ENCODE data around the gene PLEKHA4. TPM values are rescaled to one million over a fixed set of nuclear protein-coding genes. Genes with fewer than 3 reads are reported as not detected.
"Not testable (repeated sequence)": the region's sequence is repeated elsewhere in the genome, so short reads cannot be mapped to it uniquely, and the experiment has no call there.

Gene PLEKHA4
- total RNA-seq, 1 donor from 2014 or later = 106 TPM

DNA sequence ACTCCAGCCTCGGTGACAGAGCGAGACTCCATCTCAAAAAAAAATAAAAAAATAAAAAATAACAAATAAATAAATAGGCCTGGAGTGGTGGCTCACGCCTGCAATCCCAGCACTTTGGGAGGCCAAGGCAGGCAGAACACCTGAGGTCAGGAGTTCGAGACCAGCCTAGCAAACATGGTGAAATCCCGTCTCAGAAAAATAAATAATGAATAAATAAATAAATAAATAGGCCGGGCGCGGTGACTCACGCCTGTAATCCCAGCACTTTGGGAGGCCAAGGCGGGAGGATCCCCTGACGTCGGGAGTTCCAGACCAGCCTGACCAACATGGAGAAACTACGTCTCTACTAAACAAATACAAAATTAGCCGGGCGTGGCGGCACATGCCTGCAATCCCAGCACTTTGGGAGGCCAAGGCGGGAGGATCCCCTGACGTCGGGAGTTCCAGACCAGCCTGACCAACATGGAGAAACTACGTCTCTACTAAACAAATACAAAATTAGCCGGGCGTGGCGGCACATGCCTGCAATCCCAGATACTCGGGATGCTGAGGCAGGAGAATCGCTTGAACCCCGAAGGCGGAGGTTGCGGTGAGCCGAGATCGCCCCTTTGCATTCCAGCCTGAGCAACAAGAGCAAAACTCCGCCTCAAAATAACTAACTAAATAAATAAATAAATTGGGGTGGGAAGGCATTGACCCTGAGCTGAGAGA is 3.2 kb upstream of the PLEKHA4 start:
- intact Hi-C loops (cut with DNase I) = loop anchor here (2.0 to 5.0 kb wide), 2 partner anchors 93 to 286 kb away; partner anchors contain the start of genes FTL, HRC and TRPM4
- not testable (repeated sequence) for DNase-seq (ENCODE audit: low spot score)

- intact Hi-C loops (cut with DNase I) = loop anchor here (5.0 kb wide), 1 partner anchor 287 kb away; the partner anchor contains the start of genes HRC and TRPM4
- no peak for DNase-seq (ENCODE audit: low spot score)
Observed at GRCh38 chr19:48870048-48870447, 1.6 kb upstream of the PLEKHA4 start.

GRCh38 chr19:48867746-48868113 is 687 bp downstream of the PLEKHA4 start:
- intact Hi-C loops (cut with DNase I) = no loop called here
- no peak for DNase-seq (ENCODE audit: low spot score)

DNA sequence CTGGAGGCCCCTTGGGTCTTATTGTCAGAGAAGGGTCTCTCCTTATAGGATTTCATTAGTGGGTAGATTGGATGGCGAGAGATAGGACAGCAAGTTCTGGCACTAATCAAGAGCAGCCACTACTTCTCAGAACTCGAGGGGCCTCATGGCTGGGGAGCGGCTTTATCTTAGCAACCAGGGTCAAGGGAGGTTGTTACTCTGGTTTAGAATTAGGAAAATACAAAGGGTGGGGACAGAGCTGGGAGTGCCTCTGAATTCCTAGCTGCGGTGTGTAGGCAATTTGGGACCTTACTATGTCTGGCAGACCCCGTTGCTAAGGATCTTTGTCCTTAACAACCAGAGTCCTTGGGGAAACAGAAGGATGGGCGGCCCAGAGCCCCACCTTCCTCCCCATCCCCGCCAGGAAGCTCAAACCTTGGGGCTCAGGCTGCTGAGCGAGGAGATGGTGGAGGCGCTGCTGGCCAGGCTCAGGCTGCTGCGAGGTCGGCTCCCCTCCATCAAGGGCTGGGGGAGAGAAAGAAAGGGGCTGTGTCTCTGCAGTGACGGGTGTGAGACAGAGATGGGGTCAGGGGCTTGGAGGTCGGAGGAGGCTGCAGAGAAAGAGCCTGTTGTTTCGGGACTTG is 1.2 kb downstream of the PLEKHA4 start:
- intact Hi-C loops (cut with DNase I) = no loop called here
- no peak for DNase-seq (ENCODE audit: low spot score)

- intact Hi-C loops (cut with DNase I) = no loop called here
- no peak for DNase-seq (ENCODE audit: low spot score)
Observed at GRCh38 chr19:48866692-48867091, 1.7 kb downstream of the PLEKHA4 start.

- no peak for DNase-seq (ENCODE audit: low spot score)
Observed at GRCh38 chr19:48862827-48863226, 5.6 kb downstream of the PLEKHA4 start.

DNA sequence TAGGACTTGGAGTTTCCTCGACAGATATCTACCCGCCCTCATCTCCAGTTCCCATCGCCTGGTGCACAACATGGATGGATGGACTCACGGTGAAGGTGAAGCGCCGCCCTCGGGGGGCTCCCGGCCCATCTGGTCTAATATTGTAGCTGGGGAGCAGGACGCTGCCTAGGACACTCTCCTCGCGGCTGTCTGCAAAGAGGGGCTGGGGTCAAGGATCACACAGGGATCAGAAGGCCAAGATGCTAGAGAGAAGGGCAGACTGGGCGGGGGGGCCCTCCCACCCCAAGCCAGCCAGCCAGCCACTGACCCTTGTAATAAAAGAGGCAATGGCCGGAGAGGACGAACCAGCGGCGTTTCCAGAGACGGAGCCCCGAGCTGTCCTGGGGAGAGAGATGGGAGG is 7.1 kb downstream of the PLEKHA4 start:
- DNase-seq (ENCODE audit: low spot score) = no peak
- intact Hi-C loops (cut with DNase I) = no loop called here

More at GRCh38 chr19:48862827-48863226, 5.6 kb downstream of the PLEKHA4 start:
- intact Hi-C loops (cut with DNase I) = no loop called here

GRCh38 chr19:48859711-48860572 is 8.5 kb downstream of the PLEKHA4 start:
- intact Hi-C loops (cut with DNase I) = no loop called here
- DNase-seq (ENCODE audit: low spot score) = no peak

DNA sequence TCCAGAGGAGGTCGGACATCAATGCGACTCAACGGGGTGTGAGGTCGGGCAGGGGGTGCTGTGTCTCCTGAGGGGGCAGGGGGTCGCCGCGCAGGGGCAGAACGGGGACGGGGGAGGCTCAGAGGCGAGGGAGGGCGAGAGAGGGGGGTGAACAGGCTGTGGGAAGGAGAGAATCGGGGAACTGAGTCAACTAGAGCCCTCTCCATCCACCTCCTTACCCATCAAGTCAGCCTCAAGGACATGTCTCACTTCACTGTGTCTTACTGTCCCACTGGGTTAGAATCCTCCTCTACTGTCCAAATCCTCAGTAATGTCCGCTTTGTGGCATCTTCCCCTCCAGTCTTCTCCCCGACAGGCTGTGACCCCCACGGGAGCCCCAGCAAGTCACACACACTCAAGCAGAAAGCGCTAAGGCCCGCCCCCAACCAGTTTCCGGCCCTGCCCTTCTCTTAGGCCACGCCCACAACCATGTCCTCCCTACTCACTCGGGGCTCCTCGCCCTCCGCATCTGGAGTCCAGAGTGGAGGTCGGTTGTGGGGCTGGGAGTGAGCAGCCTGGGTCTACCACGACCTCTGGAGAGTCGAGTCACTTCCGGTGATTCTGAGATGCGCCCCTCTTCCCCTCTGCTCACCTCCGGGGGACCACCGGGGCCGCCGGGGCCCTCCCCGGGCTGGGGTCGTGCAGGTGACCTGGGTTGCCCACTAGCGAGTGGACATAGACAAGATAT is 9.3 kb downstream of the PLEKHA4 start:
- intact Hi-C loops (cut with DNase I) = no loop called here
- DNase-seq (ENCODE audit: low spot score) = no peak

DNA sequence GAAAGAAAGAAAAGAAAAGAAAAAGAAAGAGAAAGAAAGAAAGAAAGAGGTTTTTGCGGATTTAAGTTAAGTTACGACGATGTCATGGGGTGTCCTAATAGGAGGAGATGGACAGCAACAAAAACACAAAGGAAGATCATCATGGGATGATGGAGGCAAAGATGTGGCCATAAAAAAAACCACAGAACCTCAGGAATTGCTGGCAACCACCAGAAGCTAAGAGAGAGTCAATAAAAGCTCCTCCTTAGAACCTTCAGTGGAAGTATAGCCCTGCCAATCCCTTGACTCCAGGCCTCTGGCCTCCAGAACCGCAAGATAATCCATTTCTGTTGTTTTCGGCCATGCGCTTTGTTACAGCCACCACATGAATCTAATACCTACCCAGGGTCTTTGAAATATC is 11.5 kb downstream of the PLEKHA4 start:
- DNase-seq (ENCODE audit: low spot score) = no peak
- intact Hi-C loops (cut with DNase I) = no loop called here

GRCh38 chr19:48854103-48854502 is 14.3 kb downstream of the PLEKHA4 start:
- no peak for DNase-seq (ENCODE audit: low spot score)

DNA sequence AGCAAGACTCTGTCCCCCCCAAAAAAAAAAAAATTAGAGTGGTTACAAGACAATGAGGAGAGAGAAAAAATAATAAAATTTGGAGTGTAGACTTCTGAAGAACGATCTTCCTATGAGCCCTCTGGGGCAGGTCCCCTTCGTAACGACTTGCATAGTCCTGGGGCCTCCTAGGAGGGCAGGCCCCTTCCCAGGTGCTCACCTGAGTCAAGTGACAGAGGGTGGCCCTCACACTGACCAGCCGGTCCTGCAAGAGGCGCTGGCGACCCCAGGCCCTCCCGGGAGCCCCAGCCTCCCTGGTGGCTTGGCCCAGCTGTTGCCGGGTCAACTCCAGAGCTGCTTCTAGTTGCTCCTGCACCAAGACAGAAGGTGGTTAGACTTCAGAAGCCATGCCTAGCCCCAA is 14.9 kb downstream of the PLEKHA4 start:
- intact Hi-C loops (cut with DNase I) = no loop called here
- no peak for DNase-seq (ENCODE audit: low spot score)

More at GRCh38 chr19:48854103-48854502, 14.3 kb downstream of the PLEKHA4 start:
- intact Hi-C loops (cut with DNase I) = no loop called here

DNA sequence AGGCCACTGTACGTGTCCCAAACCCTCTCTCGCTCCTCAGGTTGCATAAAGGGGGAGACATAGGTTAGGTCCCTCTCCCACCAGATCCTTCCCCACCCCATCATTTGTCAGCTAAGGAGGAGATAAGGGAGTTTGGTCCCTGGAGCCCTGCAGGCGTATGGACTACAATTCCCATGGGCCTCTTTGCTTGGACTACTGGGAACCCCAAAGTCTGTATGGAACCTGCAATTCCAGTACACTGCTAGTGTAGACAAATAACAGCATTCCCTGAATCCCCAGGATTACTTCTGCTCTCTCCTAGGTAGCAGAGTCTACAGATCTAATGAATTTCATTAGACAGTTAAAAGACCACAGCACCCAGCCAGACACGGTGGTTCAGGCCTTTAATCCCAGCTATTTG is 16.1 kb downstream of the PLEKHA4 start:
- DNase-seq (ENCODE audit: low spot score) = no peak
- intact Hi-C loops (cut with DNase I) = no loop called here

DNA sequence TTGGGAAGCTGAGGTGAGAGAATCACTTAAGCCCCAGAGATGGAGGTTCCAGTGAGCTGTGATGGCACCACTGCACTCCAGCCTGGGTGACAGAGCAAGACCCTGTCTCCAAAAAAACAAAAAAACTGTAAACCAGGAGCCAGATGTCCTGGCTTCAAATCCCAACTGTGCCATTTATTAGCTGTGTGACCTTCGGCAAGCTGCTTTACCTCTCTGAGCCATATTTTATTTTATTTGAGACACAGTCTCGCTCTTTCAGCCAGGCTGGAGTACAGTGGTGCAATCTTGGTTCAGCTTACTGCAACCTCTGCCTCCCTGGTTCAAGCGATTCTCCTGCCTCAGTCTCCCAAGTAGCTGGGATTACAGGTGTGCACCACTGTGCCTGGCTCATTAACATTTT is 21.8 kb downstream of the PLEKHA4 start:
- intact Hi-C loops (cut with DNase I) = not testable (repeated sequence)

GRCh38 chr19:48845384-48845783 is 23.0 kb downstream of the PLEKHA4 start:
- intact Hi-C loops (cut with DNase I) = no loop called here
- no peak for DNase-seq (ENCODE audit: low spot score)

More for the DNA sequence above, 21.8 kb downstream of the PLEKHA4 start:
- not testable (repeated sequence) for DNase-seq (ENCODE audit: low spot score)

DNA sequence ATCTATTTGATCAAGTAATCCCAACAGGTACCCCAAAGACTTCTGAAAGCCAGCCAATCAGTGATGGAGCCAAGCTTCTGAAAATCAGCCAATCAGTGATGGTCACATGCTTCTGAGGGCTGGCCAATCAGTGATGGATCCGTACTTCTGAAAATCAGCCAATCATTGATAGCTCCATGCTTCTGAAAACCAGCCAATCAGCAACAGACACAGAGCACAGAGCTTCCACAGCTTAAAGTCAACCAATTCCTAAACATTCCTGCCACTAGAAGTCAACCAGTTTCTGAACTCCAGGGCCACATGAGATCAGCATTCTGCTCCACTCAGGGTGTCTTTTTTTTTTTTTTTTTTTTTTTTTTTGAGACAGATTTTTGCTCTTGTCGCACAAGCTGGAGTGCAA is 23.9 kb downstream of the PLEKHA4 start:
- DNase-seq (ENCODE audit: low spot score) = no peak
- intact Hi-C loops (cut with DNase I) = no loop called here

GRCh38 chr19:48842789-48843162 is 25.6 kb downstream of the PLEKHA4 start:
- intact Hi-C loops (cut with DNase I) = loop anchor here (2.0 kb wide), 1 partner anchor 54 kb away; no protein-coding TSS in a partner anchor
- DNase-seq (ENCODE audit: low spot score) = no peak

- intact Hi-C loops (cut with DNase I) = no loop called here
- DNase-seq (ENCODE audit: low spot score) = no peak
Observed at GRCh38 chr19:48841571-48841970, 26.8 kb downstream of the PLEKHA4 start.

DNA sequence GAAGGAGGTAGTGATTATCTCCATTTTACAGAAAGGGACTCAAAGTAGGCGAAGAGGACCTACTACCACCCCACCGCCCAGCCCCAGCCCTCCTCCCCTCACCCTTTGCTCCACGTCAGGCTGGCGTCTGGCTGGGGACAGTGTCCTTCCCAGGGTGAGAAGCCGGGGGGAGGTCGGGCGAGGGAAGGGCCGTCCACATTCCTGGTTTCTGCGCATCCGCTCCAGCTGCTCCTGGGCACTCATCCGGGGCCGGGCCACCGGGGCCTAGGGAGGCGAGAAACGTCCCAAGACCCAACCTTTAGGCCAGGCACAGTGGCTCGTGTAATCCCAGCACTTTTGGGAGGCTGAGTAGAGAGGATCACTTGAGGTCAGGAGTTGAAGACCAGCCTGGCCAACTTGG is 27.4 kb downstream of the PLEKHA4 start:
- intact Hi-C loops (cut with DNase I) = no loop called here

GRCh38 chr19:48837687-48838086 is 30.7 kb downstream of the PLEKHA4 start:
- no peak for DNase-seq (ENCODE audit: low spot score)
- intact Hi-C loops (cut with DNase I) = loop anchor here (5.0 kb wide), 1 partner anchor 190 kb away; the partner anchor contains the start of gene CA11

More for the DNA sequence above, 27.4 kb downstream of the PLEKHA4 start:
- no peak for DNase-seq (ENCODE audit: low spot score)
